Fibroblast of villous mesenchyme (primary cell): ENCODE measurements around the gene ZBTB16. TPM values are rescaled to one million over a fixed set of nuclear protein-coding genes. Genes with fewer than 3 reads are reported as not detected.

Experiments used
- DNase-seq: peaks from one replicate; pipeline ENCODE4 v3.0.0-alpha.2; 2010; ENCODE audit warnings: low read depth
- H3K4me3 ChIP-seq: 2 replicates; pipeline ENCODE4 v1.5.1; 2011; ENCODE audit warnings: low read depth, mild to moderate bottlenecking, low read length
- CTCF ChIP-seq: IDR thresholded peaks from 2 replicates; pipeline ENCODE4 v1.5.1; 2012; ENCODE audit warnings: low read depth, mild to moderate bottlenecking, low read length; ENCODE audit not compliant: insufficient read depth
- total RNA-seq: library from RNA; depleted of rRNA; stranded (reverse); fragments of >200 nt; gene quantifications from 2 replicates; pipeline ENCODE4 v1.2.3, GENCODE V29; 2012

ZBTB16 gene
- total RNA-seq, 1 donor, result 0.86 TPM

- DNase-seq, result peak; percentile 81
- H3K4me3 ChIP-seq, result peak overlapping the region; percentile 51
- TF ChIP-seq CTCF, result no peak
These were observed 232.6 kb downstream of the ZBTB16 start for GRCh38 chr11:114291842-114292680.

GRCh38 chr11:114293201-114293711 lies 233.7 kb downstream of the ZBTB16 start:
- TF ChIP-seq CTCF, result no peak
- no peak for DNase-seq
- H3K4me3 ChIP-seq, result no peak overlapping the region

- TF ChIP-seq CTCF, result peak; percentile 12
These were observed 236.4 kb downstream of the ZBTB16 start, which contains the start of gene NNMT for GRCh38 chr11:114295676-114296604. Gene NNMT, plus strand, starts transcription at chr11:114296399. Its CDS starts 158 bp downstream, at chr11:114296557.

DNA sequence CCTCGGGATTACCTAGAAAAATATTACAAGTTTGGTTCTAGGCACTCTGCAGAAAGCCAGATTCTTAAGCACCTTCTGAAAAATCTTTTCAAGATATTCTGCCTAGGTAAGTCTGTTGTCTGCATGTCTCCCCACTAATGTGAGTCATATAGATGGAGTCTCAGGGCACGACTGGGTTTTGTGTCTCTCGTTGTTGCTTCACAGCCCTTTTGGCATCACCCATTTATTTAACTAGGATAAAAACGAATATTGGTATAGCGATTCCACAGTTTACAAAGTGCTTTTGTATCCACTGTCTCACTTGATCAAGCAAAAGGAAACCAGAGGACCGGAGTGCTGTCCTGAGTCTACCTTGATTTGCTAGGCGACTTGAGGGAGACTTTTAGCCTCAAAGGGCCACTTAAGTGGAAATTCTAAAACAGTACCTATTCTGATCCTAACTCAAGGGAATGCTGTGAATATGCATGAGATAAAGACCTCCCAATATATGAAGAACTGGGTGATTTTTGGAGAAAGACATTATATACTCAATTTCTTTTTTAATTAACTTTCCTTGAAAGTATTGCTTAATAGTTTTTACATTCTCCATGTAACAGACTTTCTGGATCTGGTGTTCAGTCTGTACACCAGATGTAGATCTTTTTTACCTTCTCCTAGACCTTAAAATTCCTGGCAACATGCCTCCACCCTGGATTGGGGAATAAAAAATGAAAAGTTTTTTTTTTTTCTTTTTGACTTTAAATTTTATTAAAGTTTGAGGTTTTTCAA lies 237.3 kb downstream of the ZBTB16 start:
- H3K4me3 ChIP-seq, result peak overlapping the region; percentile 91
- no peak for DNase-seq
- no peak for TF ChIP-seq CTCF

More at GRCh38 chr11:114295676-114296604, 236.4 kb downstream of the ZBTB16 start, which contains the start of gene NNMT:
- peak; percentile 99 for DNase-seq
- H3K4me3 ChIP-seq, result peak within 1 kb of the TSS; percentile 91

DNA sequence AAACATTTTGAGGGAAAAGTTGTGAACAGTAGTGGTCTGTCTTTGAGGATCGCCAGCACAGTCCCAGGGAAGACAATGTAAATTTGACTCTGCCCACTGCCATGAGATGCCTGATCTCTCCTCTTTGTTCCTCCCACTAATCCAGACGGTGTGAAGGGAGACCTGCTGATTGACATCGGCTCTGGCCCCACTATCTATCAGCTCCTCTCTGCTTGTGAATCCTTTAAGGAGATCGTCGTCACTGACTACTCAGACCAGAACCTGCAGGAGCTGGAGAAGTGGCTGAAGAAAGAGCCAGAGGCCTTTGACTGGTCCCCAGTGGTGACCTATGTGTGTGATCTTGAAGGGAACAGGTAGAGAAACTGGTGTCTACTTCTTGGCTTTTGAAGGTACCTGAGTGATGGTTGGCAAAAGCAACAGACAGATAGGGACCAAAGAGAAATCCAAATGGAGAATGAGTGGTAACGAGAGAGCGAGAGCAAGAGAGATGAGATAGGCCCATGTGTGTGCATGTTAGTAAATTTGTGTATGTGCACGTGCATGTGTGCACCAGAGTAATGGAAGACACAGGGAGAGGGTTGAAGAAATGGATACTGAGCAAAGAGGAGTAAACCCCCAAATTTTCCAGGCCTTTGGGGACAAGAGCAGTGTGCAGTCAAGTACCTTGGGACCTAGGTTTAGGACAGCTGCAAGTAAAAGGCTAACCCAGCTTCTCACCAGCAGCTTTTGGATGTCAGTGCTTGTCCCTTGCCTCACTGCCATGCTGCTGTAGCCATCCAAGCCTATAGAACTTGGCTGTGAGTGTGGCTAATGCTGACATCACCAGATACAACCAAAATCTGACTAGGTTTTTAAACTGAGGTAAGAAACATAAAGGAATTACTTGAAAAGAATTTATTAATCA lies 238.5 kb downstream of the ZBTB16 start:
- DNase-seq, result no peak
- no peak for TF ChIP-seq CTCF
- H3K4me3 ChIP-seq, result peak overlapping the region; percentile 91
